ENCODE data around the gene ARSD.
"Not testable (repeated sequence)": the region's sequence is repeated elsewhere in the genome, so short reads cannot be mapped to it uniquely, and the experiment has no call there.

The ARSD gene, protein sequence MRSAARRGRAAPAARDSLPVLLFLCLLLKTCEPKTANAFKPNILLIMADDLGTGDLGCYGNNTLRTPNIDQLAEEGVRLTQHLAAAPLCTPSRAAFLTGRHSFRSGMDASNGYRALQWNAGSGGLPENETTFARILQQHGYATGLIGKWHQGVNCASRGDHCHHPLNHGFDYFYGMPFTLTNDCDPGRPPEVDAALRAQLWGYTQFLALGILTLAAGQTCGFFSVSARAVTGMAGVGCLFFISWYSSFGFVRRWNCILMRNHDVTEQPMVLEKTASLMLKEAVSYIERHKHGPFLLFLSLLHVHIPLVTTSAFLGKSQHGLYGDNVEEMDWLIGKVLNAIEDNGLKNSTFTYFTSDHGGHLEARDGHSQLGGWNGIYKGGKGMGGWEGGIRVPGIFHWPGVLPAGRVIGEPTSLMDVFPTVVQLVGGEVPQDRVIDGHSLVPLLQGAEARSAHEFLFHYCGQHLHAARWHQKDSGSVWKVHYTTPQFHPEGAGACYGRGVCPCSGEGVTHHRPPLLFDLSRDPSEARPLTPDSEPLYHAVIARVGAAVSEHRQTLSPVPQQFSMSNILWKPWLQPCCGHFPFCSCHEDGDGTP

DNA sequence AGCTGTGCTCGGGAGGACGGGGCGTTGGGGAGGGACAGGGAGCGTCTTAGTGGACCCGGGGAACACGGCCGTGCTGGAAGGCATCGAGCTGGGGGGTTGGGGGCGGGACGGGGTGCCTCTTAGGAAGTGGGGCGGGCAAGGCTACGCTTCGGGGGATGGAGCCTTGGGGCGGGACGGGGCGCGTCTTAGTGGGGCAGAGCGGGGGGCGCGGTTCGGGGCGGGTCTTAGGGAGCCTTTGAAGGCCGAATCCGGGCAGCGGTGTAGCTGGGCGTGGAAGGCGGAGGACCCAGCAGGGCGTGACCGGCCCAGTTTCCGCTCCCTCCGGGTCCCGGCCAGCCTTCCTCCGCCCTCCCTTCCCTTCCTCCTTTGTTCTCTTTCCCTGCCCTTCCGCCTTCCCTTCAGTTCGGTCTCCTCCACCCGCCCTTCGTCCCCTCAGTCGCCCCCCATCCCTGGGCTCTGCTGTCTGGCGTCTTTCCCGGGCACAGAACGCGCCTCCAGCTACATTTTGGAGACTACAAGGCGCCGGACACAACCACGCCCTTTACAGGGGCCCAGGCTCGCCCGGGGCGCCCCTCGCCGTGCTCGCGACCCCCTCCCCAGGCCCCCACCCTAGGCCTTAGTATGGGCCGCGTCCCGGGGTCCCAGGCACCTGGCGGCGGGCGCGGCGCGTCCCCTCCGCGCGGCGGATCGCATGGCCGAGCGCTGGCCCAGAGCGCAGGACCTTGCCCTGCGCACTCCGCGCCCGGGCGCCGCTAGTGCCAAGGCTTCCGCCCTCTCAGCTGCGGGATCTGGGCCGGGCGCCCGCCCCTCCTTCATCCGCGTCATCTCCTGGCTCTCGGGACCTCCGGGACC is at the start of gene ARSD:
Gene ARSD, minus strand, starts transcription at position 757 of the 852 bp plus-strand sequence. Its CDS starts 64 bp downstream, at position 693.
- DNase-seq (ENCODE audit: low spot score): peak; percentile 62
- no peak for FAIRE-seq

DNA sequence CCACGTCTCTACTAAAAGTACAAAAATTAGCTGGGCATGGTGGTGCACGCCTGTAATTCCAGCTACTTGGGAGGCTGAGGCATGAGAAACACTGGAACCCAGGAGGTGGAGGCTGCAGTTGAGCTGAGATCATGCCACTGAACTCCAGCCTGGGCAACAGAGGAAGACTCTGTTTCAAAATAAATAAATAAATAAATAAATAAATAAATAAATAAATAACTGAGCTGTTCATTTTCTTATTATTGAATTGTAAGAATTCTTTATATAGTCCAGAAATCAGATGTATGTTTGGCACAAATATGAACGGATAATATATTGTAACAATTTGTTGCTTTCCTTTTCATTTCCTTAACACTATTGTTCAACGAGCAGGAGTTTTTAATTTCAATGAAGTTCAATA is 49.5 kb upstream of the ARSD start:
- not testable (repeated sequence) for FAIRE-seq; DNase-seq (ENCODE audit: low spot score)

- no peak for DNase-seq (ENCODE audit: low spot score)
- no peak for FAIRE-seq
These were observed 45.8 kb upstream of the ARSD start for GRCh38 chrX:2974961-2975360.

GRCh38 chrX:2972391-2972790 is 43.3 kb upstream of the ARSD start:
- DNase-seq (ENCODE audit: low spot score): no peak
- no peak for FAIRE-seq

- FAIRE-seq (no peak), DNase-seq (ENCODE audit: low spot score) (no peak)
These were observed 39.9 kb upstream of the ARSD start for GRCh38 chrX:2969021-2969420.

DNA sequence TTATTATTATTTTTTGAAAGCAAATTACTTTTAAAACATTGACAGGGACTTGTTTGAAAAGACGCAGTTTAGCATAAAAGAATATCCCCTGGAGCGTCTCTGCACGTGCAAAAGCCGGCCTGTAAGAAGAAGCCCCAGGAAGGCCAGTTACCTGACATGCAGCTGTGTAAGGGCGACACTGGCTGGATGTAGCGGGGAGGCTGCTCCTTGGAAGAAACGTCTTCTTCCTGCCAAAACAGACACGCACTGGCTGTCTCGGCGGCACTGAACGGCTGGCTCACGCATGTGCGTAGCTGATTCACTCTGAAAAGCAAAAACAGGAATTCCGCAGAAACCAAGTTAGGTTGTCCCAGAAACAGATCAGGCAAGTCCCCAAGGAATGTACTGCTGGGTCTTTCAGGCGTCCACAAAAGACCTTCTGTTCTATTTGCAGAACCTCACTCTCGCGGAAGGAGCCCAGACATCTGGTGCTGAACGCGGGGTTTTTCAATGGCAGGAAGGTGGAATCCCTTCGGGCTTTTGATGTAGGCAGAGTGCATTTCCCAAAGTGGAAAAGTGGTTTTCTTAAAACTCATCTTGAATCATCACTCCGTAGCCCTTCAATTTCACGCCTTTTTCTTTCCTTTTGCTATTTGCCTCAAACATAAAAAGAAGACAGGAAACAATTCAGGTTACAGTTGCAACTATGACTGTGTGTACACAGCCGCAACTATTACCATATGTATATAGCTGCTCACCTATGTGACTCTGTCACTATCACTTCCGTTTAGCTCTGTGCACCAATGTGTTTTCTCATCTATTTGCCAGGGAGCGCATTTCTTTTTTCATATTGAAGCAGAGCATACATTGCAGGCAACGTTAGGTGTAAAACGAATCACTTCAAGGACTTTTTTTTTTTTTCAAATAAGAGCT is 39.1 kb upstream of the ARSD start:
- FAIRE-seq (no peak), DNase-seq (ENCODE audit: low spot score) (no peak)

- FAIRE-seq (no peak), DNase-seq (ENCODE audit: low spot score) (no peak)
These were observed 38.4 kb upstream of the ARSD start for GRCh38 chrX:2967584-2967983.

- DNase-seq (ENCODE audit: low spot score) (no peak), FAIRE-seq (no peak)
These were observed 37.9 kb upstream of the ARSD start for GRCh38 chrX:2967012-2967411.

DNA sequence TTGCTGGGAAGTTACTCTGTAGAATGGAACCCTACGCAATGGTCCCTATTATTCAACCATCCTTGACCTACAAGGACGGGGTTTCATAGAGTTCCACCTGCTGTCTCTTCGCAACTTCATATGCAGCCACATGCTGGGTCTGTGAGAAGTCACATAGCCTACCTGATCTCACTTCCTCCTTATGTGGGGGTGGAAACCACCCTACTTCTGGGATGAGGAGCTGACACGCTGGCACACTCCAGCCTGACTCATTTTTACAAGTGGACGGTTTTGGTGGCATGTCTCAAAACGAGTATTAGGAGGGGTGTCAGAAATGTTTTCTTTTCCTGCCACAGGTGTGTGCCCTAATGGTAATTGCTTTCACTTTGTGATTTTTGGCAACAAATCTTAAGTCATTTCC is 36.8 kb upstream of the ARSD start:
- FAIRE-seq (no peak), DNase-seq (ENCODE audit: low spot score) (peak; percentile 6)

DNA sequence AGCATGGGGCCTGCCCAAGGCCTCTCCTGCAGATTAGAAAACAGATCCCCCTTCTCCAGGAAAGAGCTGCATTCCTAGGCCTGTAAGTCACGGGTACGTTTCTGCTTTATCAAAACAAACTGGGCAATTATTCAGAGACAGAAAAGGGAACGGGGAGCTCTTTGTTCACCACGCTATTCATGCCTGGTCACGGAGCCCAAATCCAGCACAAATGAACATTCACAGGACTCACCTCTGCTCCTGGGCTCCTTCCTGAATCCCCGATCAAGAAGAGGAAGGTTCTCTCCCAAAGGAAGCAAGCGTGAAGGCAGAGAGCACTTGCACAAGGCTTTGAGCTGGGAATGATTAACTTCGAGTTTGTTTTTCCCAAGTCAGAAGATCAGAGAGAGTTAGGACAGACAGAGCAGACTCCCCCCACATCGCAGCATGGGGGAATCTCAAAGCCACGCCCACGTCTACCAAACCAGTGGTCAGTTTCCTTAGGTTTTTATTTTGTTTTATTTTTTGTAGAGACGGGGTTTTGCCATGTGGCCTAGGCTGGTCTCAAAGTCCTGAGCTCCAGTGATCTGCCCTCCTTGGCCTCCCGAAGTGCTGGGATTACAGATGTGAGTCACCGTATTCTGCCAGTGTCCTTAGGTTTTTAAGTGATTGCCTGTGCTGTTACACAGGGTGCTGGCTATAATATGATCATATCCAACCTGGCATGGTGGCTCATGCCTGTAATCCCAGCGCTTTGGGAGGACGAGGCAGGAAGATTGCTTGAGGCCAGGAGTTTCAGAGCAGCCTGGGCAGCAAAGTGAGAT is 35.1 kb upstream of the ARSD start:
- peak; percentile 88 for FAIRE-seq
- peak; percentile 62 for DNase-seq (ENCODE audit: low spot score)

GRCh38 chrX:2963449-2963848 is 34.3 kb upstream of the ARSD start:
- not testable (repeated sequence) for FAIRE-seq; DNase-seq (ENCODE audit: low spot score)

DNA sequence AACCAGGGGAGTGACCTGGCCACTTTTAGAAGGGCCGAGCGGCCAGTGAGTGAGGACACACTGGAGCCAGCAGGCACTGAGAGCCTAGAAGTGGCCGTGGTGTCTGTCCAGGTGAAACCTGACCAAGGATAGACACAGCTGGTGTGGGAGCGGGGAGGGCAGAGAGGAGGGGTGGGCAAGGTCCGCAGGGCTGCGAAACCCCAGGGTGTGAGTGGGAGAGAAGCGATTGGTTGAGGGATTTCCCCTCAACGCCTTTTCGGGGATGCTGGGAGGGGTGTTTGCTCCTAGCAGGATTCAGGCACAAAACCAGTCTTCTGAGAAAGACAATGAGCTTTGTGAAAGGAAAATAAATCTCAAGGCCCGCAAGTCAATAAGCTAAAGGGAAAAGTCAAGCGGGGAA is 33.2 kb upstream of the ARSD start:
- FAIRE-seq (no peak), DNase-seq (ENCODE audit: low spot score) (no peak)

- FAIRE-seq (no peak), DNase-seq (ENCODE audit: low spot score) (no peak)
These were observed 31.8 kb upstream of the ARSD start for GRCh38 chrX:2960861-2961515.

GRCh38 chrX:2958199-2958598 is 29.1 kb upstream of the ARSD start:
- DNase-seq (ENCODE audit: low spot score): no peak
- FAIRE-seq: no peak

DNA sequence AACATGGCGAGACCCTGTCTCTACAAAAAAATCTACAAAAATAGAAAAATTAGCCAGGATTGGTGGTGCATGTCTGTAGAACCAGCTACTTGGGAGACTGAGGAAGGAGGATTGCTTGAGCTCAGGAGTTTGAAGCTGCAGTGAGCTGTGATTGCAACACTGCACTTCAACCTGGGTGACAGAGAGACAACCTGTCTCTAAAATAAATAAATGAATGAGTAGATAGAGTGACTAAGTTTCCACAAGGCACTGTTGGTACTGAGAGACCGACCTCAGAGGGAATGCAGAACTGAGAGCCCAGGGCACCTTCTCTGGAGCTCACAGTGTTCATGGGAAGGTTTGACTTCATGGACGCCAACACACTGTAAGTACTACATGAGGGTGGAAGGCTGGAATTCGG is 26.7 kb upstream of the ARSD start:
- FAIRE-seq (no peak), DNase-seq (ENCODE audit: low spot score) (no peak)

- FAIRE-seq: no peak
- no peak for DNase-seq (ENCODE audit: low spot score)
These were observed 26.1 kb upstream of the ARSD start for GRCh38 chrX:2955281-2955680.

DNA sequence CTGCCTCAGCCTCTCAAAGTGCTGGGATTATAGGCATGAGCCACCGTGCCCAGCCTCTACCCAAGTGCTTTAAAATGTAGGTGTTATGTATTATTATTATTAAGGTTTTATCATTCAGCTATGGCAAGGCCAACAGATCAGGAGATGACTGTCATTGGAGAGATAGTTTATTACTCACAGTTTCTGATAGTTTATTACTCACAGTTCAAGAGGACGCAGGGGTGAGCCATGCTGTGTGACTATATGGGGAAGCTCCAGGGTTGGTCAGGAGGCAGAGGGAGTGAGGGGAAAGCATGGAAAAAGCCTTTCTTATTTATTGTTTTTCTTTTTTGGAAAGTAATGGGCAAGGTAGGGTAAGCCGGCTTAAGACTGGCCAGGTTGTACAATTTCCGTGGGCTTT is 25.4 kb upstream of the ARSD start:
- DNase-seq (ENCODE audit: low spot score): no peak
- no peak for FAIRE-seq

GRCh38 chrX:2937942-2938341 is 8.8 kb upstream of the ARSD start:
- FAIRE-seq; DNase-seq (ENCODE audit: low spot score): not testable (repeated sequence)
